Measurements from ENCODE around the gene CAMK2A. TPM values are rescaled to one million over a fixed set of nuclear protein-coding genes. Genes with fewer than 3 reads are reported as not detected.
"Not testable (repeated sequence)": the region's sequence is repeated elsewhere in the genome, so short reads cannot be mapped to it uniquely, and the experiment has no call there.

The CAMK2A gene
- total RNA-seq, 4 donors from 2014 or later: 0.20 to 2.4 (median 1.3) TPM

DNA sequence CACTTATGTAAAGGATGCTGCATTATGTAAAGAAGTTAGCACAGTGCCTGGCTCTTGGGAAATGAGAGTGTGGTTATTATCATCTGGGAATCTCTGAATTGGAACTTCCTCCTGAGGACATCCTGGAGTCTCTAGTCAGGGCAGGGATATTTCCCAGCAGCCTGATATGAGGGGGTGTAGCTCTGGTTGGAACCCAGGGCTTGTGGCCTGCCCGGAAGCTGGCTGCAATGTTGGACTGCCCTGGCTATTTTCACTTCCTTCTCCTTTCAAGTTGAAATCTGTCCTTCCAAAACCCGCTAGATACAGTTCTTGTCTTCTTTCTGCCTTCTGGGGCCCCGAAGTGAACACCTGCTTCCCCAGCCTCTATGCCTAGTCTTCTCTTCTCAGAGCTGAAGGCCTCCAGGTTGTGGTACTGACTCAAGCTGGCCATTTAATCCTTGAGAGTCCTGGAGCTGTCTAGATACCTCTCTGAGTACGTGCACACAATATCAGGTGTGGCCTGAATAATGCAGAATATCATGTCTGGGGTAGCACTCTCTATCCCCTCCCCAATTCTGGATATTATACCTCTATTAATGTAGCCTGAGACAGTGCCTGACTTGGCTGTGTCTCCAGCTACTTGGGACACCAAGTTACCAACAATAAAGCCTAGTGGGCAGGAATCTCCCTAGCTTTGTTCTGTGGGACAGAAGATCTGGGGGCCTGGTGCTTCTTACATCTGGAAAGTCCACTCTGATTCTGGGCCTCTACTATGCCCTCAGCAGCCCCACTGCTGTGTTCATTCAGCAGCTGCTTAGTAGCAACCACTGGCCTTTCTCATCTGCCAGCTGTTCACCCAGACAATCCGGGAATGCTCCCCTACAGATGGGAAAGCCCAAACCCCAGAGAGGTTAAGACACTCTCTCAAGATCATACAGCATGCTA lies 54.7 kb downstream of the CAMK2A start:
- Histone ChIP-seq H3K9me3 (no peaks in the 10 kb centered on the region), H3K36me3 (no peaks in the 10 kb centered on the region), H3K27me3 (no peaks in the 10 kb centered on the region), H3K4me1 (no peaks in the 10 kb centered on the region), H3K4me3 (no peak overlapping the region), H3K27ac (no peak overlapping the region)
- WGBS, 2 donors: 89 to 94% methylated on average over 5 of the region's 5 CpGs
- no peak for TF ChIP-seq EP300 (IDR thresholded peaks at IDR 0.05)
- no peak for TF ChIP-seq POLR2A (IDR thresholded peaks at IDR 0.05)
- TF ChIP-seq, protein P1, sequence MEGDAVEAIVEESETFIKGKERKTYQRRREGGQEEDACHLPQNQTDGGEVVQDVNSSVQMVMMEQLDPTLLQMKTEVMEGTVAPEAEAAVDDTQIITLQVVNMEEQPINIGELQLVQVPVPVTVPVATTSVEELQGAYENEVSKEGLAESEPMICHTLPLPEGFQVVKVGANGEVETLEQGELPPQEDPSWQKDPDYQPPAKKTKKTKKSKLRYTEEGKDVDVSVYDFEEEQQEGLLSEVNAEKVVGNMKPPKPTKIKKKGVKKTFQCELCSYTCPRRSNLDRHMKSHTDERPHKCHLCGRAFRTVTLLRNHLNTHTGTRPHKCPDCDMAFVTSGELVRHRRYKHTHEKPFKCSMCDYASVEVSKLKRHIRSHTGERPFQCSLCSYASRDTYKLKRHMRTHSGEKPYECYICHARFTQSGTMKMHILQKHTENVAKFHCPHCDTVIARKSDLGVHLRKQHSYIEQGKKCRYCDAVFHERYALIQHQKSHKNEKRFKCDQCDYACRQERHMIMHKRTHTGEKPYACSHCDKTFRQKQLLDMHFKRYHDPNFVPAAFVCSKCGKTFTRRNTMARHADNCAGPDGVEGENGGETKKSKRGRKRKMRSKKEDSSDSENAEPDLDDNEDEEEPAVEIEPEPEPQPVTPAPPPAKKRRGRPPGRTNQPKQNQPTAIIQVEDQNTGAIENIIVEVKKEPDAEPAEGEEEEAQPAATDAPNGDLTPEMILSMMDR (IDR thresholded peaks at IDR 0.05): no peak
- DNase-seq (ENCODE audit: low spot score in 2 of 2): no peak

DNA sequence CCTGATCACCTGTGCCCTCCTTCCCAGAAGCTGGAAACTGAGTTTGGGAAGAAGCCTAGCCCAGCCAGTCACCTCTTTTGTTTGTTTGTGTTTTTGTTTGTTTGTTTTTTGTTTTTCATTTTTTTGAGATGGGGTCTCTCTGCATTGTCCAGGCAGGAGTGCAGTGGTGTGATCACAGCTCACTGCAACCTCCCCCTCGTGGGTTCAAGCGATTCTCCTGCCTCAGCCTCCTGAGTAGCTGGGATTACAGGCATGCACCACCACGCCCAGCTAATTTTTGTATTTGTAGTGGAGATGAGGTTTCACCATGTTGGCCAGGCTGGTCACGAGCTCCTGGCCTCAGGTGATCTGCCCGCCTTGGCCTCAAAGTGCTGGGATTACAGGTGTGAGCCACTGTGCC lies 55.9 kb downstream of the CAMK2A start:
- not testable (repeated sequence) for H3K4me3 ChIP-seq; H3K4me1 ChIP-seq; H3K9me3 ChIP-seq; H3K27me3 ChIP-seq; H3K36me3 ChIP-seq; DNase-seq (ENCODE audit: low spot score in 2 of 2); H3K27ac ChIP-seq
- WGBS, 2 donors: 91 to 93% methylated on average over 5 of the region's 5 CpGs

- Histone ChIP-seq H3K4me3 (no peak overlapping the region), H3K9me3 (no peaks in the 10 kb centered on the region), H3K4me1 (no peaks in the 10 kb centered on the region), H3K27ac (no peak overlapping the region), H3K27me3 (no peaks in the 10 kb centered on the region), H3K36me3 (no peaks in the 10 kb centered on the region)
- DNase-seq (ENCODE audit: low spot score in 2 of 2): no peak
- TF ChIP-seq, protein P1 (IDR thresholded peaks at IDR 0.05): no peak
- no peak for TF ChIP-seq POLR2A (IDR thresholded peaks at IDR 0.05)
- no peak for TF ChIP-seq EP300 (IDR thresholded peaks at IDR 0.05)
- 74 to 88% methylated on average over 7 of the region's 7 CpGs for WGBS, 2 donors
Observed at GRCh38 chr5:150230842-150231241, 58.7 kb downstream of the CAMK2A start.

- WGBS, 2 donors: 91% methylated on average over 3 of the region's 3 CpGs
- no peaks in the 10 kb centered on the region for H3K36me3 ChIP-seq
- H3K4me1 ChIP-seq: no peaks in the 10 kb centered on the region
- no peak overlapping the region for H3K27ac ChIP-seq
- TF ChIP-seq, protein P1 (IDR thresholded peaks at IDR 0.05): no peak
- TF ChIP-seq EP300 (IDR thresholded peaks at IDR 0.05) (no peak), POLR2A (IDR thresholded peaks at IDR 0.05) (no peak)
- no peak overlapping the region for H3K4me3 ChIP-seq
- H3K9me3 ChIP-seq: no peaks in the 10 kb centered on the region
- DNase-seq (ENCODE audit: low spot score in 2 of 2): no peak
- H3K27me3 ChIP-seq: no peaks in the 10 kb centered on the region
Observed at GRCh38 chr5:150229571-150229970, 60.0 kb downstream of the CAMK2A start.

GRCh38 chr5:150227606-150228273 lies 61.8 kb downstream of the CAMK2A start:
- no peaks in the 10 kb centered on the region for H3K4me1 ChIP-seq
- TF ChIP-seq POLR2A (IDR thresholded peaks at IDR 0.05) (no peak), EP300 (IDR thresholded peaks at IDR 0.05) (no peak)
- TF ChIP-seq, protein P1 (IDR thresholded peaks at IDR 0.05): no peak
- H3K27me3 ChIP-seq: no peaks in the 10 kb centered on the region
- WGBS, 2 donors: 80 to 84% methylated on average over 10 to 11 of the region's 11 CpGs
- no peaks in the 10 kb centered on the region for H3K9me3 ChIP-seq
- no peak for DNase-seq (ENCODE audit: low spot score in 2 of 2)
- no peaks in the 10 kb centered on the region for H3K36me3 ChIP-seq
- H3K4me3 ChIP-seq: no peak overlapping the region
- H3K27ac ChIP-seq: no peak overlapping the region

Measured in tibial nerve (tissue), 4 donors.